GM10248 (cell line): ENCODE results near the gene SLC13A3.

Experiments used
- CTCF ChIA-PET: fragments of 300-600 bp; sonication (Branson Sonifier 250); formaldehyde crosslinking; extraction: SDS; loops from one replicate; lab custom pipeline; 2021; ENCODE audit warnings: antibody characterized with exemption; lab: Yijun Ruan, JAX
- POLR2A ChIA-PET: fragments of 350-650 bp; sonication (Branson Sonifier 250); formaldehyde crosslinking; extraction: SDS; loops from one replicate; lab custom pipeline; 2020; ENCODE audit warnings: antibody characterized with exemption; lab: Yijun Ruan, JAX
- DNase-seq: peaks from one replicate; pipeline ENCODE4 v3.0.0; 2012; ENCODE audit errors: extremely low spot score
- CTCF ChIP-seq: IDR thresholded peaks from 2 replicates; pipeline ENCODE4 v1.5.1; 2012; ENCODE audit warnings: mild to moderate bottlenecking, low read depth; ENCODE audit errors: extremely low read depth, missing control alignments, control extremely low read depth

The SLC13A3 gene

GRCh38 chr20:46583411-46584214 lies 67.6 kb downstream of the SLC13A3 start:
- no peak for TF ChIP-seq CTCF
- CTCF ChIA-PET = interaction anchor here (4.9 kb wide), 1 partner anchor 22 kb away, joined by 18 read pairs; no protein-coding TSS in a partner anchor
- DNase-seq = no peak
- POLR2A ChIA-PET = no interaction called here

- POLR2A ChIA-PET = no interaction called here
- CTCF ChIA-PET = interaction anchor here (1.4 to 4.9 kb wide), 2 partner anchors 21 to 209 kb away, joined by 3 to 18 read pairs; no protein-coding TSS in a partner anchor
- no peak for TF ChIP-seq CTCF
- no peak for DNase-seq
These were observed 68.6 kb downstream of the SLC13A3 start for GRCh38 chr20:46582648-46583047.

GRCh38 chr20:46581391-46581790 lies 69.9 kb downstream of the SLC13A3 start:
- ChIA-PET CTCF (interaction anchor here (1.4 to 4.9 kb wide), 2 partner anchors 19 to 208 kb away, joined by 3 to 18 read pairs; no protein-coding TSS in a partner anchor), POLR2A (no interaction called here)
- DNase-seq = no peak
- no peak for TF ChIP-seq CTCF

GRCh38 chr20:46580613-46581205 lies 70.5 kb downstream of the SLC13A3 start:
- no peak for DNase-seq
- POLR2A ChIA-PET = interaction anchor here (0.6 kb wide), 1 partner anchor 114 kb away, joined by 3 read pairs; no protein-coding TSS in a partner anchor
- TF ChIP-seq CTCF = no peak
- CTCF ChIA-PET = interaction anchor here (4.9 kb wide), 1 partner anchor 19 kb away, joined by 18 read pairs; no protein-coding TSS in a partner anchor

- ChIA-PET CTCF (no interaction called here), POLR2A (no interaction called here)
- TF ChIP-seq CTCF = no peak
- no peak for DNase-seq
These were observed 72.5 kb downstream of the SLC13A3 start for GRCh38 chr20:46578745-46579144.

- ChIA-PET POLR2A (no interaction called here), CTCF (interaction anchor here (1.1 to 1.3 kb wide), 3 partner anchors 10 to 104 kb away, joined by 3 to 4 read pairs (median 3); no protein-coding TSS in a partner anchor)
- no peak for DNase-seq
- no peak for TF ChIP-seq CTCF
These were observed 74.4 kb downstream of the SLC13A3 start for GRCh38 chr20:46576774-46577395.
